GM21515 (cell line): ENCODE measurements around the gene ARHGAP25.

Source experiments
- ATAC-seq: cut with Tn5 transposase; IDR thresholded peaks from one replicate; pipeline ENCODE4 v1.9.1; 2021; ENCODE audit not compliant: unreplicated experiment

Gene ARHGAP25

GRCh38 chr2:68765739-68766375 is 31.2 kb downstream of the ARHGAP25 start:
- ATAC-seq: no peak

GRCh38 chr2:68766376-68766845 is 31.8 kb downstream of the ARHGAP25 start:
- no peak for ATAC-seq

DNA sequence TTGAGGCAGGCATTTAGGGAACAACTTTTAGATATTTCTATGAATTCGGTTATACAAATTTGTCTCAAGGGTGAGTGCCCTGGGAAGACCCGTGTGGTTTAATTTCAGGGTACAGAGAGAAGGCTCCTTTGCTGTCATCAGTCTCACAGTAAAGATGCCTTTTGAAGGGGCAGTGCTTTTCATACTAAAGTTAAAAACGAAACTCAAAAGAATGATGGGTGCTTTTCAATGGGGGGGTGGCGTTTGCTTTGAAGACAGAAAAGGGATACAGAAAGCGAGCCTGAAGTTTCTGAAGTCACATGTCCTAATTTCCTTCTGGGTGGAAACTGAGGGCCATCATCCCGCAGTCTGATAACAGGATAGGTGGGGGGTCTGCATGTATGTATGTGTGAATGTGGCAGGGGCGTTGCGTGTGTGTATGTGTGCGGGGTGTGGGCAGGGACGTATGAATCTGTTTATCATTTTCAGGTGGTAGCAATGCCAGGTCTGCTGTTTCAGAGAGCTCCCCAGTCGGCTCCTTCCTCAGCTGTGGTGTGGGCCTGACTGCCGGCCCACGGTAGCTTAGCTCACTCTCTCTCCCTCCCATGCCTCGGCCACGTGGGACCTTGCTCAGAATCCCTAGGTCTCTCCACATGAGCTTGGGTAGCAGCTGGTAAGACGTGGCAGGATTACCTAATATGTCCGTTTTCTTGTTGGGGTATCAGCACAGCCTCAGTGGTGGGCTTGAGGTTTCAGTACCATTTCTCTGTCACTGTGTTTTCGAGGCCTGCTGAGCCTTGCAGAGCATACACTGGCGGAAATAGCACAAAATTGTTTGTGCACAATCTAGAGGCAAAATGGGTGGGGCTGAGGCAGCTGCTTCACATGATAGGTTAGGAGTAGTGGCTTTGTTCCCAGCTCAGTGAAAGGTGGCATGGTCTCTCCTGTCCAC is 32.7 kb downstream of the ARHGAP25 start:
- peak; percentile 41 for ATAC-seq

DNA sequence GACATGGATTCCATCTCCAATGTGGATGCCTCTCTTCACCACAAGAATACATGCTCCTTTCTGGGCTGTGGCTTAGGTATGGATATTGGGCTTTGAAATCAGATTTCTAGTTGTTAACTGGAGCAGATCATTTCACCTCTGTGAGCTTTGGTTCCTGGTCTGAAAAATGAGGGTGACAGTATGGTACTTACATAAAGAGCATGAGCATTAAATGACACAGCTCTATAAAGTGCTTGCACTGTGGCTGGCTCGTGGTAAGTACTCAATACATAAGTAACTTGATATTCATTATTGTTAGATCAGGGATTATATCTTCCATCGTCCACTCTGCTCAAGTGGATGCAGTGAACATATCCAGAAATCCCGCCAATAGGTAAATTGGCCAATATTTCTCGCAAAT is 33.4 kb downstream of the ARHGAP25 start:
- ATAC-seq: no peak

GRCh38 chr2:68768461-68768860 is 33.9 kb downstream of the ARHGAP25 start:
- ATAC-seq: no peak

GRCh38 chr2:68768951-68769350 is 34.3 kb downstream of the ARHGAP25 start:
- no peak for ATAC-seq

DNA sequence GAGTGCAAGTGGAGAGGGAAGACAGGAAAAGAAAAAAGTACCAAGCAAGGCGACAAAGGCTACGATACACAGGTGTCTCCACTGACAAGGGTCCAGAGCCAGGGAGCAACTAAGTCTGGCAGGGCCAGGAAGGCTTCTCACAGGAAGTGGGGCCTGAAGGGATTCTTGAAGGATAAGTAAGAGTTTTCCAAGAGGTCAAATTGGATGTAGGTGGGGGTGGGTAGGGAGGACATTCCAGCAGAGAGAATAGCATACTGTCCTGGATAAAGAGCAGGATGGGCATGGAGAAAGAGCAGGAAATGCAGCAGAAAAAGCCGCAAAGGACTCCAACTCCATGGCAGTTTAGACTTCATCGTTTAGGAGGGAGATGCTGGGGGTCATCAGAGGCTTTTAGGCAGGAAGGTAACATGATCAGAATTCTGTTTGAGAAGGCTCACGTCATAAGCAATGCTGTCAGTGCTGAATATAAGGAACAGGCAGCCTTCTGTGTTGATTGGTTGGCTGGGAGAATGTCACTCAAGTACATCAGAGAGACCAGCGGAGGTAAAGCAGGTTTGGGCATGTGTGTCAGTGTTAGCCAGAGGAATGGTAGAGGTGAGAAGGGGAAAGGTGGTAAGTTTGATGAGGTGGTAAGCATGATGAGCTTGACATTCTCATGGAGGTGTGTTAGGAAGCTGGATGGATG is 35.1 kb downstream of the ARHGAP25 start:
- no peak for ATAC-seq

- no peak for ATAC-seq
Measured at GRCh38 chr2:68770271-68771111, 35.9 kb downstream of the ARHGAP25 start.

DNA sequence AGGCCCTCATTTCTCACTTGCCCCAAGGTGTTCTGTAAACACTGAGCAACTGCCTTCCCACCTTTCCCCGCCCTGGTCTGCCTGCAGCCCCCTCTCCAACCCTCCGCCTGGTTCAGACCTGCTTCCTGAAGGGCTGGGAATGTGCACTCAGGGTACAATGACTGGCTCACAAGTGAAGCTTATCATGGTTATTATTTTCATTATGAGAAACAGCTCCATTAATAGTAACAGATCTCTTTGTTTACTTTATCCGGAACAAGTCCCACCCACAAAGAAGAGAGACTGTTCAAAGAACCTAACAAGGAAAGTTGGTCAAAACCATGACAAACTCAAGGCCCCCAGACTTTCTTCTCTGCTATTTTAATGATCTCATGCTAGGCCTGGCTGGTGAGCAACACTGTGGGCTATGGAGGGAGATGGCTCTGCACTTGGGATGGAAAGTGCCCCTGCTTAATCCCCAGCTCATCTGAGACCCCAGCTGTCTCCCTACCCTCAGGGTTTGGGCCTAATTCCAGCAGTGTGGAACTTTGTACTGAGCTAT is 36.7 kb downstream of the ARHGAP25 start:
- no peak for ATAC-seq

GRCh38 chr2:68772109-68772508 is 37.5 kb downstream of the ARHGAP25 start:
- no peak for ATAC-seq

DNA sequence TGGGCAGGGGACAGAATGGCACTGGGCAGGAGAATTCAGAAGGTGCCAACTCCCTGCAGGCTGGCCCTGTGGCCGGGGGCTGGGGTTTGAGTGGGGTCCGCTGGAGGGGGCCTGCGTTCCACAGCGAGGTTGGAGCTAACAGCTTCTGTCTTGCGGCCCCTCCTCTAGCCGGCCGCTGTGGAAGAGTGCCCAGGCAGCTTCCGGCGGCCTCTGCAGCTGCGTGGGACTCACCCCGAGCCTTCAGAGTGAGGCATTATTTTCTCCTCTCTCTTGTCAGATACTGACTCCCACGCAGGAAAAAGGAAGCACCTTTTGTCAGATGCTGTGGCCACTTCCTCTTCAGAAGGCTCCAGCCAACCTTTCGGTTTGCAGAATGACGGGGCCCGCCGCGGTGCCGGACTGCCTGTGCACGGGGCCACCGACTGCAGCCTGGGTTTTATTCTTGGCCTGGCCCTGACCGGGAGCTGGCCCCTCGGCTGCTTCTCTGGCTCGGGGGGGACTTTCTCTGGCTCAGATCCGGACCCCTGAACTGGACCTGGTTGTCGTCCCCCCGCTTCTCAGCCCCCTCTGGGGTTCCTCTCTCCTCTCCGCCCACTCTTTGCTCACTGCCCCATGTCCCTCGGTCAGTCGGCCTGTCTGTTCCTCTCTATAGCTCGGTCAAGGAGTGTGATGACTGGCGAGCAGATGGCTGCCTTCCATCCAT is 40.1 kb downstream of the ARHGAP25 start:
- peak; percentile 87 for ATAC-seq

GRCh38 chr2:68775272-68775842 is 40.7 kb downstream of the ARHGAP25 start:
- ATAC-seq: no peak

DNA sequence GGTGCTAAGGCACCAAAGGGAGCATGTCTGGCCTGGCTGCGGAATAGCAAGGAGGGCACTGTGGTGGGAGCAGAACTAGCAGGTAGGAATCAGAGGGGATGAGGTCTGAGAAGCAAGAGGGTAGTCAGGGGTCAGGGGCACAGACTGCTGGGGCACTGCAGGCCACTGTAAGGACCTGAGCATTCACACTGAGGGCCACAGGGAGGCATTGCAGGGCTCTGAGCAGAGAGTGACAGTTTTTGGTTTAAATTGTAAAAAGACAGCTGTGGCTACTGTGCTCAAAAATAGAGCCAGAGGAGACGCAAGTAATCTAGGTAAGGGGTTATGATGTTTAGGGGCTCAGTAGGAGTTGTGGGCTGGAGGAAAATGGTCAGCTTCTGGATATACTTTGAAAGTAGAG is 41.5 kb downstream of the ARHGAP25 start:
- no peak for ATAC-seq

- no peak for ATAC-seq
Measured at GRCh38 chr2:68779595-68779994, 45.0 kb downstream of the ARHGAP25 start.

DNA sequence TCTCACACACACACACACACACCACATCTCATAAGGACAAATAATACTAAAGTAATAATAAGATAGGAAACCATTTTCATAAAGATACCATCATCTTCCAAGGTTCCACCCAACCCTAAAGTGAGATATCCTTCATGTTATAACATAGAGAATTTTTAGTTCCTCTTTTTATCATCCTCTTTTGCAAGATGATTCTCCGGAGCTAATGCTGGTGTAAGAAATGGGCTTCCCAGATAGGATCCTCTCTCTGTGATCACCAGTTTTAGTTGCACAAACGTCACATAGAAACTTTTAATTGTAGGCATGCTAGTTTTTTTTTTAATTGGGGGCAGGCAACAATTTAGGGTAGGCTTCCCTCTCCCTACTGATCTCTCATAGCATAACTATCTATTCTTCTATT is 49.6 kb downstream of the ARHGAP25 start:
- no peak for ATAC-seq

DNA sequence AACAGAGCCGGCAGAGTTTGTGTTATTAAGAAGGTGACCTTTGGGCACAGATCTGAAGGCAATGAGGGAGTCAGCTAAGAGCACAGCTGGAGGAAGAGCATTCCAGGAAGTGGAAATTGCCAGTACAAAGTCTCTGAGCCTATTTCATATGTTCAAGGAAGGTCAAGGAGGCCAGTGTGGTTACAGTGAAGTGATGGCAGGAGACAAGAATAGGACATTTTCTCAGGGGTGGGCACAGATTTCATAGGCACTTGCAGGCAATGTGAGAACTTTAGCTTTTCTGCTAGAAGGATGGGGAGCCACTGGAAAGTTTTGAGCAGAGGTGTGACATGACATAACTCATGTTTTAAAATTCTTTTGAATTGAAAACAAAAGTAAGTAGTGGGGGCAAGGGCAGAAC is 50.3 kb downstream of the ARHGAP25 start:
- ATAC-seq: no peak

GRCh38 chr2:68787356-68787755 is 52.7 kb downstream of the ARHGAP25 start:
- no peak for ATAC-seq

DNA sequence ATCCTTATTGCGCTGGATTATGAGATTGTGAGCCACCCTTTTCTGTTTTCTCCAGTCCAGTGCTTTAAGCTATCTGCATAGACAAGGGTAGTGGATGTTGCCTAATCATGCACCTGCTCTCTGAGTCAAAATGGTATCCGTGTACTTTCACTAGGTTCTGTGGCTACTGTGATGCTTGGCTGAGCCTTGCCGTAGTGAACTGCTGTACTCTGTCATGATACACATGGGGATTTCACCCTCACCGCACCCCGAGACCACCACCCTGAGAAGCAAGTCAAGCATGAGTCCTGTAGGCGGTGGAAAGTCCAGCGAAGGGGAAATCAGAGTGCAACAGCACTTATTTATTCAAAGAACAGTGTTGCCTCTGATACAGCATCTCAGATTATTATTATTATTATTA is 55.0 kb downstream of the ARHGAP25 start:
- ATAC-seq: peak; percentile 98

DNA sequence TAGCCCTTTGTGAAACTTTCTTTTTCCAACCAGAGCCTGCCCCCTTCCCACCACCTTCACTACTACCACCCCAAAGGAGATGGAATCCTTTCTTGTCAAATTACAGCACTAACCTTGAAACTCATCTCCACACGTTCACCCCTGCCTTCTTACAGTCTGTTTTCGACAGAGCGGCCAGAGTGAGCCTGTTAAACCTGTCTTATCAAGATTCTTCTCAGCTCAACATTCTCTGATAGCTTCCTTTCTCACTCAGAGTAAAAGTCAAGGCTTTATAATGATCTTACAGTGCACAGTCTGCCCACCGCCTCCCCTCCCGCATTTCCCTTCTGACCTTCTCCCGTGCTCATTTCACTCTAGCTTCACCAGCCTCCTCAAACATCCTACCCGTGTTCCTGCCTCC is 56.0 kb downstream of the ARHGAP25 start:
- no peak for ATAC-seq

DNA sequence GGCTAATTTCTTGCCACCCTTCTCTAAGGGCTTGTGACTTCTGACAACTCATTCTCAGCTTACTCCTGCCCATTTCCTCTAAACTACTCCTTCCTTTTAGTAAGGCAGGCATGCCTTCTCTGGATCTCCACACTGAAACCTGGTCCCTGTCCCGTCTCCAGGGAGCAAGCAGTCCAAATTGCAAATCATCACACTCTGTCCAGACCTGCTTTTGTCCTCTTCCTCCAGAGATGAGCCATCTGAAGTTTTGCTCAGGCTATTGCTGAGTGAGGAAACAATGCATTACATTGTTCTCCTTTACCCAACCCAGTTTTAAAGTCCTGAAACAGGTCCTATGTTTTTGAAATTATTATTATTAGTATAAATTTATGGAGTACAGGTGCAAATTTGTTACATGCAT is 57.3 kb downstream of the ARHGAP25 start:
- ATAC-seq: no peak
